Dermis lymphatic vessel endothelial cell (primary cell): ENCODE data around the gene MRM2. TPM values are rescaled to one million over a fixed set of nuclear protein-coding genes. Genes with fewer than 3 reads are reported as not detected.

Experiments
- total RNA-seq: library from RNA; depleted of rRNA; stranded (reverse); fragments of >200 nt; gene quantifications from 2 replicates; pipeline ENCODE4 v1.2.1, GENCODE V29; 2014

The MRM2 gene
- total RNA-seq = 11.5 and 13.6 TPM in 2 replicates

DNA sequence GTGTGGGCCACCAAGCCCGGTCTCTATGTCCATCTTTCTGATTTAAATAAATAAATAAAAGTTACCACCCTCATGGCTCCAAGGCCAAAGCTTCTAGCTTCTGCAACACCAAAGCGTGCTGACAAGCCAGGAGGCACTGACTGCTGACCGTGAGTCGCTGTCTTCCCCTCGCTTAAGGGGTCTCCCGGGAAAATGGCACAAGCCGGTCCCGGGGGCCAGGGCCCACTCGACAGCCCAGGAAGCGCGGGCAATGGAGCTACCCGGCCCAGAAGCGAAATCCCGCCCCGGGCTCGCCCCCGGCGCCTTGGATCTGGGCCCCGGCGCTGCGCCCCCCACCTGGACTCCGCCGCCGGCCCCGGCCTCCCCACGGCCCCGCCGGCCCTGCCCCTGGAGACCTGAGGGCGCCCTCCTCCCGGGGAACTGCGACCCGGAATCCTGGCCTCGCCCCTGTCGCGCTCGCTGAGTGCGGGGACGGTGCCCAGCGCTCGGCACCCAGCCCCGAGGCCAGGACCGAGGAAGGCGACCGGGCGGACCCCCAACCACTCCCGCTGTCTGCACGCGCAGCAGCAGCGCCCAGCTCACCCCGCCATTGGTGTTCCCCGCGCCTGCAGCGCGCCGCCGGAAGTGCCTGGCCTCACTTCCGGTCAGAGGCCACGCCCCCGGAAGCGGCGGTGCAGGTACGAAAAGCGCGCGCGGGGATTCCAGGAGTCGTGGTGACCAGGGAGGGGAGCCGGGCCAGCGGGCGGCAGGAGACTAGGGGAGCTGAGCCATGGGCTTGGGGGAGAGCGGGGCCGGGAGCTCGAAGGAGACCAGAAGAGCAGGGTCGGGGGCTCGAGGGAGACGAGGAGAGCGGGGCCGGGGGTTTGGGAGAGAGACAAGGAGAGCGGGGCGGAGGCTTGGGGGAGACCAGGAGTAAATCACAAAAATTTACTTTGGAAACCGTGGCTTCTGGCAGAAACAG, at the start of gene MRM2, which contains the start of gene NUDT1:
TSS of gene MRM2 (minus strand) at position 626 of the 961 bp plus-strand sequence. CDS start at position 590, 36 bp downstream.
TSS of gene NUDT1 (plus strand) at position 647 of the 961 bp plus-strand sequence. CDS start 2,349 bp downstream, outside the sequence.

DNA sequence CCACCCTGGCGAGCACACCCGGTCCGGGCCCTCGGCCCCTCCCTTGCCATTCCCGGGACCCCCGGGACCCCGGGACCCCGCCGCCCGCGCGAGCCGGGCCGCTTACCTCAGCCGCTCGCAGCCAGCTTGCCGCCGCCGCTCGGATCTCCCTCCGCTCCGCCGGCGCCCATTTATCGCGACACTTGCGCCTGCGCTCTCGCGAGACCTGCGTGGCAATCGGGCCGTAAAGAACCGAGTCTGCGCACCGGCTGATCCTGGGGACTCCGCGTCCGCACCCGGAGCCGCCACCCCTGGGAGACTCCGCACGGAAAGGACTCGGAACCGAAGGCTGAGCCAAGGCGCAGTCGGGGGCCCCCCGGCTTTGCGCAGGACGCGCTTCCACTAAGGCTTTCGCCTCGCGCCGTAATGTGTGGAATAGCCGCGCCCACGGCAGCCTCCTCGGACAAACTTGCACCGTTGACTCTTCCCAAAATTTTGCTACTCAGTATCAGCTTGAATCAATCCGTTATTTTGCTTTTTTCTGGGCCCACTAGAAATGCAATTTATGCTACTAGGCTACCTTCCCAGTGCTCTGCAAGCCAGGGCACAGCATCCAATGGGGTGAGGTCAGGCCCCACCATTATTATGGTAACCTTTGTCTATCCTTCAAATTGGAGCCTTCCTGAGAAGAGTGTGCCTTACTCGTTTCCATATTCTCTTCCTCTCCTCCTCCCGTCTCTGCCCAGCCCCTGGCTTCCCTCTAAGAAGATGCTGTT, 9.1 kb downstream of the MRM2 start, which contains the start of gene MAD1L1:
TSS of gene MAD1L1 (minus strand) at position 180 of the 755 bp plus-strand sequence. CDS start 2,812 bp downstream, outside the sequence.

Other genes starting within 250 kb of the MRM2 start
- gene MAD1L1, start 9.3 kb downstream of the MRM2 start, total RNA-seq = 30.4 and 41.6 TPM in 2 replicates
- gene NUDT1, start within 50 bp of the MRM2 start, total RNA-seq = 5.3 TPM in 2 replicates
- 6.1 and 6.3 TPM in 2 replicates for gene SNX8, start 72.2 kb upstream of the MRM2 start, total RNA-seq
- 143 and 175 TPM in 2 replicates for gene EIF3B, start 112.6 kb upstream of the MRM2 start, total RNA-seq
- 7.5 and 7.9 TPM in 2 replicates for gene CHST12, start 161.4 kb upstream of the MRM2 start, total RNA-seq
- not detected in 2 replicates for gene GRIFIN, start 234.2 kb upstream of the MRM2 start, total RNA-seq